WTC11 (cell line): Measurements from ENCODE around the gene IRAK2. TPM values are rescaled to one million over a fixed set of nuclear protein-coding genes. Genes with fewer than 3 reads are reported as not detected.

Experiments
- ATAC-seq: fragments of 200-7000 bp; cut with Tn5 transposase; 2 replicates; pipeline ENCODE4 v1.10.0; 2021; ENCODE audit warnings: mild to moderate bottlenecking, moderate library complexity
- CTCF ChIA-PET: fragments of 300-600 bp; sonication (Branson Sonifier 250); formaldehyde crosslinking; loops from one replicate; lab custom pipeline; 2021; ENCODE audit warnings: antibody characterized with exemption; lab: Charles Lee
- POLR2A ChIA-PET: fragments of 350-600 bp; sonication (Branson Sonifier 250); formaldehyde crosslinking; loops from one replicate; lab custom pipeline; 2021; ENCODE audit warnings: antibody characterized with exemption; lab: Charles Lee
- DNase-seq: peaks from one replicate; pipeline ENCODE4 v3.0.0; 2021; ENCODE audit warnings: low spot score
- H3K27ac Mint-ChIP-seq: 2 replicates; pipeline ENCODE4 v1.8.0; 2021; ENCODE audit warnings: mixed read lengths
- H3K27me3 Mint-ChIP-seq: 2 replicates; pipeline ENCODE4 v1.8.0; 2021; ENCODE audit warnings: low read depth, mild to moderate bottlenecking, moderate library complexity, mixed read lengths
- H3K36me3 Mint-ChIP-seq: 2 replicates; pipeline ENCODE4 v1.8.0; 2021; ENCODE audit warnings: mixed read lengths
- H3K4me1 Mint-ChIP-seq: 2 replicates; pipeline ENCODE4 v1.8.0; 2022; ENCODE audit warnings: mixed read lengths
- H3K4me3 Mint-ChIP-seq: 2 replicates; pipeline ENCODE4 v1.8.0; 2021; ENCODE audit warnings: mild to moderate bottlenecking, moderate library complexity, mixed read lengths
- H3K9me3 Mint-ChIP-seq: 2 replicates; pipeline ENCODE4 v1.8.0; 2021; ENCODE audit warnings: mixed read lengths
- ATF1 ChIP-seq: sonication (generic); formaldehyde crosslinking; IDR thresholded peaks from 2 replicates; pipeline ENCODE4 v1.8.1; 2023; ENCODE audit warnings: mild to moderate bottlenecking, moderate library complexity, missing genetic modification reagents
- CREM ChIP-seq: sonication (generic); formaldehyde crosslinking; IDR thresholded peaks from 2 replicates; pipeline ENCODE4 v1.8.1; 2022; ENCODE audit warnings: mild to moderate bottlenecking, missing genetic modification reagents, moderate library complexity
- FOXJ3 ChIP-seq: sonication (generic); formaldehyde crosslinking; IDR thresholded peaks from 2 replicates; pipeline ENCODE4 v1.9.0; 2021; ENCODE audit warnings: missing genetic modification reagents, mild to moderate bottlenecking, borderline replicate concordance
- HMGA2 ChIP-seq: fragments of 250-450 bp; sonication (Bioruptor Pico); IDR thresholded peaks from 2 replicates; pipeline ENCODE4 v1.4.0; 2021; ENCODE audit warnings: mild to moderate bottlenecking, moderate library complexity
- MLX ChIP-seq: sonication (generic); formaldehyde crosslinking; IDR thresholded peaks from 2 replicates; pipeline ENCODE4 v1.8.1; 2023; ENCODE audit warnings: mild to moderate bottlenecking, missing genetic modification reagents, moderate library complexity
- NR2C2 ChIP-seq: sonication (generic); formaldehyde crosslinking; IDR thresholded peaks from 2 replicates; pipeline ENCODE4 v1.8.0; 2022; ENCODE audit warnings: mild to moderate bottlenecking, missing genetic modification reagents
- PREB ChIP-seq: sonication (generic); formaldehyde crosslinking; IDR thresholded peaks from 2 replicates; pipeline ENCODE4 v1.8.1; 2022; ENCODE audit warnings: mild to moderate bottlenecking, missing genetic modification reagents, moderate library complexity, borderline replicate concordance
- USF1 ChIP-seq: sonication (generic); formaldehyde crosslinking; IDR thresholded peaks from 2 replicates; pipeline ENCODE4 v1.8.0; 2022; ENCODE audit warnings: mild to moderate bottlenecking, missing genetic modification reagents
- ZBTB21 ChIP-seq: sonication (generic); formaldehyde crosslinking; IDR thresholded peaks from 2 replicates; pipeline ENCODE4 v1.8.1; 2023; ENCODE audit warnings: mild to moderate bottlenecking, missing genetic modification reagents, borderline replicate concordance
- ZNF138 ChIP-seq: sonication (generic); formaldehyde crosslinking; conservative IDR thresholded peaks from 2 replicates; pipeline ENCODE4 v1.8.1; 2022; ENCODE audit warnings: mild to moderate bottlenecking, moderate library complexity, missing genetic modification reagents
- ZNF219 ChIP-seq: sonication (generic); formaldehyde crosslinking; IDR thresholded peaks from 2 replicates; pipeline ENCODE4 v1.8.0; 2023; ENCODE audit warnings: missing genetic modification reagents, mild to moderate bottlenecking, borderline replicate concordance
- ZNF232 ChIP-seq: sonication (generic); formaldehyde crosslinking; IDR thresholded peaks from 2 replicates; pipeline ENCODE4 v1.8.0; 2022; ENCODE audit warnings: mild to moderate bottlenecking, missing genetic modification reagents
- ZNF416 ChIP-seq: fragments of 250-450 bp; sonication (Bioruptor Pico); IDR thresholded peaks from 2 replicates; pipeline ENCODE4 v1.9.0; 2021; ENCODE audit warnings: mild to moderate bottlenecking, inconsistent platforms
- ZNF423 ChIP-seq: fragments of 250-450 bp; sonication (Bioruptor Pico); IDR thresholded peaks from 2 replicates; pipeline ENCODE4 v2.1.2; 2022; ENCODE audit warnings: mild to moderate bottlenecking, moderate library complexity
- ZNF671 ChIP-seq: fragments of 250-450 bp; sonication (Bioruptor Pico); IDR thresholded peaks from 2 replicates; pipeline ENCODE4 v1.8.0; 2021; ENCODE audit warnings: mild to moderate bottlenecking
- total RNA-seq: library from RNA; stranded (reverse); gene quantifications from 3 replicates; pipeline ENCODE4 v1.2.3, GENCODE V29; 2021
- TF ChIP-seq, protein P1 (sequence below): sonication (generic); formaldehyde crosslinking; IDR thresholded peaks from 2 replicates; pipeline ENCODE4 v1.8.1; 2022; ENCODE audit warnings: low read depth, mild to moderate bottlenecking, moderate library complexity, missing genetic modification reagents, borderline replicate concordance
- TF ChIP-seq, protein P2 (sequence below): fragments of 250-450 bp; sonication (Bioruptor Pico); IDR thresholded peaks from 2 replicates; pipeline ENCODE4 v1.9.0; 2021; ENCODE audit warnings: mild to moderate bottlenecking
- TF ChIP-seq, protein P3 (sequence below): fragments of 250-450 bp; sonication (Bioruptor Pico); IDR thresholded peaks from 2 replicates; pipeline ENCODE4 v1.9.0; 2021; ENCODE audit warnings: moderate library complexity, mild to moderate bottlenecking, inconsistent platforms, borderline replicate concordance

The IRAK2 gene
- total RNA-seq, 1 experiment from 2014 or later, result 1.4 TPM

DNA sequence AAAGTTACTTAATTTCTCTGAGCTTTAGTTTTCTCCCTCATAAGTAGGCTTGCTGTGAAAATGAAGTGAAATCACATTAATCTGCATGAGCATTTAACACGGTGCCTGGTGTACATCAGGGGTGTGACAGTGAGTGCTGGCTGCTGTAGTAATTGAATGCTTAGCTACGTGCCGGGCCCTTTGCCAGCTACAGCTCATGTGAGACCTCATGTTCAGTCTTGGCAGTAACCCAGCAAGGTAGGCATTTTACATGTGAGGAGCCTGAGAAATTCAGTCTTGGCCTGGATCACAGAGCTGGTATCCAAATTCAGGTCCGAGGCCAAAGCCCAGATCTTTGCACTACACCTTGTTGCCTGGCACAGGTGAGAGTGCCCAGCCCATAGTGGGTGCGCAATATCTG, 118.9 kb downstream of the IRAK2 start (continued):
- TF ChIP-seq, protein P1, sequence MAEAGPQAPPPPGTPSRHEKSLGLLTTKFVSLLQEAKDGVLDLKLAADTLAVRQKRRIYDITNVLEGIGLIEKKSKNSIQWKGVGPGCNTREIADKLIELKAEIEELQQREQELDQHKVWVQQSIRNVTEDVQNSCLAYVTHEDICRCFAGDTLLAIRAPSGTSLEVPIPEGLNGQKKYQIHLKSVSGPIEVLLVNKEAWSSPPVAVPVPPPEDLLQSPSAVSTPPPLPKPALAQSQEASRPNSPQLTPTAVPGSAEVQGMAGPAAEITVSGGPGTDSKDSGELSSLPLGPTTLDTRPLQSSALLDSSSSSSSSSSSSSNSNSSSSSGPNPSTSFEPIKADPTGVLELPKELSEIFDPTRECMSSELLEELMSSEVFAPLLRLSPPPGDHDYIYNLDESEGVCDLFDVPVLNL (CRISPR knock-in tag), result no peak
- TF ChIP-seq USF1 (no peak), ZNF232 (CRISPR knock-in tag) (no peak)
- TF ChIP-seq, protein P2, sequence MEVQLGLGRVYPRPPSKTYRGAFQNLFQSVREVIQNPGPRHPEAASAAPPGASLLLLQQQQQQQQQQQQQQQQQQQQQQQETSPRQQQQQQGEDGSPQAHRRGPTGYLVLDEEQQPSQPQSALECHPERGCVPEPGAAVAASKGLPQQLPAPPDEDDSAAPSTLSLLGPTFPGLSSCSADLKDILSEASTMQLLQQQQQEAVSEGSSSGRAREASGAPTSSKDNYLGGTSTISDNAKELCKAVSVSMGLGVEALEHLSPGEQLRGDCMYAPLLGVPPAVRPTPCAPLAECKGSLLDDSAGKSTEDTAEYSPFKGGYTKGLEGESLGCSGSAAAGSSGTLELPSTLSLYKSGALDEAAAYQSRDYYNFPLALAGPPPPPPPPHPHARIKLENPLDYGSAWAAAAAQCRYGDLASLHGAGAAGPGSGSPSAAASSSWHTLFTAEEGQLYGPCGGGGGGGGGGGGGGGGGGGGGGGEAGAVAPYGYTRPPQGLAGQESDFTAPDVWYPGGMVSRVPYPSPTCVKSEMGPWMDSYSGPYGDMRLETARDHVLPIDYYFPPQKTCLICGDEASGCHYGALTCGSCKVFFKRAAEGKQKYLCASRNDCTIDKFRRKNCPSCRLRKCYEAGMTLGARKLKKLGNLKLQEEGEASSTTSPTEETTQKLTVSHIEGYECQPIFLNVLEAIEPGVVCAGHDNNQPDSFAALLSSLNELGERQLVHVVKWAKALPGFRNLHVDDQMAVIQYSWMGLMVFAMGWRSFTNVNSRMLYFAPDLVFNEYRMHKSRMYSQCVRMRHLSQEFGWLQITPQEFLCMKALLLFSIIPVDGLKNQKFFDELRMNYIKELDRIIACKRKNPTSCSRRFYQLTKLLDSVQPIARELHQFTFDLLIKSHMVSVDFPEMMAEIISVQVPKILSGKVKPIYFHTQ (CRISPR knock-in tag), result no peak

DNA sequence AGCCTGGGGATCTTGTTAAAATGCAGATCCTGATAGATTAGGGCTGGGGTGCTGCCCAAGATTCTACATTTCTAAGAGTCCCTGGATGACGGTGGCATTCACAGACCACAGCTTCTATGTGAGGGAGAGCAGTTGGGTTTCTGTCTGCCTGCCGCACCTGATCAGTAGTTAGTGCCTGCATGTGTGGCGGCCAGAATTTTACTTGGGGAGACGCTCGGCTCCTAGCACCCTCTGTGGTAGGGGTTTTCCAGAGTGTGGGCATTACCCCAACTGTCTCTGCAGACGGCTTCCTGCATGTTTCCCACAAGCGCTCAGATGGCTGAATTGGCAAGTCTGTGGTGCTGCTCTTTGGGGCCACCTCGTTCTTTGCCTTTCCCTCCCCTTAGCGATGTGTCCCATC, 119.8 kb downstream of the IRAK2 start:
- ChIA-PET CTCF (no interaction called here), POLR2A (no interaction called here)
- peaks cover 16% of the 10 kb centered on the region; the same call in 1 of the 2 replicates for H3K36me3 Mint-ChIP-seq
- H3K27me3 Mint-ChIP-seq, result no peaks in the 10 kb centered on the region
- H3K9me3 Mint-ChIP-seq, result no peaks in the 10 kb centered on the region
- H3K4me1 Mint-ChIP-seq, result peaks cover 9% of the 10 kb centered on the region
- DNase-seq, result no peak
- 0 out of 2 replicates have a peak overlapping the region, but pooled peaks have one; percentile 41 for H3K27ac Mint-ChIP-seq
- no peak for ATAC-seq
- TF ChIP-seq ZNF416 (CRISPR knock-in tag) (no peak), HMGA2 (CRISPR knock-in tag) (no peak), ZBTB21 (CRISPR knock-in tag) (no peak), CREM (no peak), PREB (CRISPR knock-in tag) (no peak), ZNF423 (no peak), ZNF219 (no peak), ZNF138 (no peak), FOXJ3 (CRISPR knock-in tag) (no peak), ATF1 (CRISPR knock-in tag) (no peak), ZNF671 (no peak), NR2C2 (CRISPR knock-in tag) (no peak), MLX (CRISPR knock-in tag) (no peak)
- TF ChIP-seq, protein P1 (CRISPR knock-in tag), result no peak
- TF ChIP-seq, protein P2 (CRISPR knock-in tag), result no peak
- TF ChIP-seq, protein P3, sequence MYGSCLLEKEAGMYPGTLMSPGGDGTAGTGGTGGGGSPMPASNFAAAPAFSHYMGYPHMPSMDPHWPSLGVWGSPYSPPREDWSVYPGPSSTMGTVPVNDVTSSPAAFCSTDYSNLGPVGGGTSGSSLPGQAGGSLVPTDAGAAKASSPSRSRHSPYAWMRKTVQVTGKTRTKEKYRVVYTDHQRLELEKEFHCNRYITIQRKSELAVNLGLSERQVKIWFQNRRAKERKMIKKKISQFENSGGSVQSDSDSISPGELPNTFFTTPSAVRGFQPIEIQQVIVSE, result no peak
- TF ChIP-seq, all 79 proteins: peak for 0
- H3K4me3 Mint-ChIP-seq, result no peak overlapping the region
